ENCODE measurements around the gene SNAP29.

The SNAP29 gene

GRCh38 chr22:20865875-20866445 lies 7.2 kb downstream of the SNAP29 start:
- no peak overlapping the region for H3K27ac ChIP-seq (ENCODE audit: insufficient read depth, low read depth, low read length, poor library complexity, severe bottlenecking)
- no peaks in the 10 kb centered on the region for H3K4me1 ChIP-seq (ENCODE audit: control insufficient read depth, insufficient read depth, low read length)
- no peaks in the 10 kb centered on the region for H3K36me3 ChIP-seq (ENCODE audit: control insufficient read depth, insufficient read depth, low read length)
- no peaks in the 10 kb centered on the region for H3K27me3 ChIP-seq (ENCODE audit: control insufficient read depth, insufficient read depth, low read length, poor library complexity, severe bottlenecking)
- no peaks in the 10 kb centered on the region for H3K9me3 ChIP-seq (ENCODE audit: control insufficient read depth, low read length)
- H3K4me3 ChIP-seq (ENCODE audit: insufficient read depth, low read depth, low read length): no peak overlapping the region
- 92 to 95% methylated on average over 8 of the region's 8 CpGs for WGBS, 2 experiments

DNA sequence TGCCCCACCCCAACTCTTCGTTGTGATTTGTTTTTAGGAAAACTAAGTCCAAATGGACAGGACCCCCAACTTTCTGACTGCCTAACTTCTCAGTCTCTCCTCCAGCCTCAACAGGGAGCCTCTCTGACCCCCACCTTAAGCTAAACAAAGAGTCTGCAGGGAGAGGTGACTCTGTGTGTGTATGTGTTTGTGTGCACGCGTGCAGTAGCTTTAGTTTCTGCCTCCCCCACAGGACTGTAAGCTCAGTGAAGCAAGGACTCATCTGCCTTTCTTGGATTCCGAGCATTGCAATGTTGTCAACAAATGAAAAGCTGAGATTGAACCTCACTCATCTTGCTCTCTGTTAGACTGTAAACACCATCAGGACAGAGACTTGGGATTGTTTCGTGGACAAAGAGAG lies 7.9 kb downstream of the SNAP29 start:
- Histone ChIP-seq H3K27me3 (ENCODE audit: control insufficient read depth, insufficient read depth, low read length, poor library complexity, severe bottlenecking) (no peaks in the 10 kb centered on the region), H3K9me3 (ENCODE audit: control insufficient read depth, low read length) (no peaks in the 10 kb centered on the region), H3K27ac (ENCODE audit: insufficient read depth, low read depth, low read length, poor library complexity, severe bottlenecking) (no peak overlapping the region), H3K36me3 (ENCODE audit: control insufficient read depth, insufficient read depth, low read length) (no peaks in the 10 kb centered on the region), H3K4me3 (ENCODE audit: insufficient read depth, low read depth, low read length) (no peak overlapping the region), H3K4me1 (ENCODE audit: control insufficient read depth, insufficient read depth, low read length) (no peaks in the 10 kb centered on the region)
- WGBS, 2 experiments: 94 to 97% methylated on average over 5 of the region's 5 CpGs

DNA sequence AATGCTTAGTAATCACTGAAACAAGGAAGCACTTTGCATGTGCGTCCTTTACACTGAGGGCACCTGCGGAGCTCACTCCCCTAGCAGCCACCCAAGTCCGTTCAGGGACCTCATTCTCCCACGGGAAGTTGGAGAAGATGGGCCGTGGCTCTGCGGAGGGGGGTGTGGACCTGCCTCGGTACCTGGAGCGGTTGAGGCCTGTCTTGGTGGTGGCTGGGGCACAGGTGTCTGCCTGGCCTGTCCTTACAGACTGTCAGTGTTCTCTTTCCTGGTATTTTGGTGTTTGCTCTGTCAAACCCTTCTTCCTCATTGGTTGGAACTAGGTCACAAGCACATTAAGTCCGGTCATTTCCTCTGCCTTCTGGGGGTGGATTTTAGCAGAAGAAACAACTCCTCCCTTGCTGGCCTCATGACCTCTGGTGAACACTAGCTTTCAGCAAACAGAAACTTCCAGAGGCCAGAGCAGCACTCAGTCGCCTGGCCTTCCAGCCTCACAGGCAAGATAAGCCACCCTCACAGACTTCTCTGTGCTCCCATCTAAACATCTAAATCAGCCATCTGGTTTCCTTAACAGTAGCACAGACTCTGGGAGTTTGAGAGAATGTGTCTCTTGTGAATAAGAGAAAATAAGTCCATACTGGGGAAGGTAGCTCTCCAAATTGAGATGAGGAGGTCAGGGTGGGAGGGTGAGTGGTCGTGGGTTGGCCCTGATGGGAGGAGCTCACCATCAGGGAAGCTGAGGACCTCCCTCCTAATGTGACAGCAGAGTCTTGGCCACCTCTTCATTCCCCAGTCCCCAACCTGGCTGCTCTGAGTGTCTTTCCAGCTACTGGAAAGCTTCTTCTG lies 8.6 kb downstream of the SNAP29 start:
- no peak overlapping the region for H3K4me3 ChIP-seq (ENCODE audit: insufficient read depth, low read depth, low read length)
- no peak overlapping the region for H3K27ac ChIP-seq (ENCODE audit: insufficient read depth, low read depth, low read length, poor library complexity, severe bottlenecking)
- H3K4me1 ChIP-seq (ENCODE audit: control insufficient read depth, insufficient read depth, low read length): no peaks in the 10 kb centered on the region
- H3K9me3 ChIP-seq (ENCODE audit: control insufficient read depth, low read length): no peaks in the 10 kb centered on the region
- H3K27me3 ChIP-seq (ENCODE audit: control insufficient read depth, insufficient read depth, low read length, poor library complexity, severe bottlenecking): no peaks in the 10 kb centered on the region
- H3K36me3 ChIP-seq (ENCODE audit: control insufficient read depth, insufficient read depth, low read length): no peaks in the 10 kb centered on the region
- WGBS, 2 experiments: 88 to 91% methylated on average over 11 of the region's 11 CpGs

DNA sequence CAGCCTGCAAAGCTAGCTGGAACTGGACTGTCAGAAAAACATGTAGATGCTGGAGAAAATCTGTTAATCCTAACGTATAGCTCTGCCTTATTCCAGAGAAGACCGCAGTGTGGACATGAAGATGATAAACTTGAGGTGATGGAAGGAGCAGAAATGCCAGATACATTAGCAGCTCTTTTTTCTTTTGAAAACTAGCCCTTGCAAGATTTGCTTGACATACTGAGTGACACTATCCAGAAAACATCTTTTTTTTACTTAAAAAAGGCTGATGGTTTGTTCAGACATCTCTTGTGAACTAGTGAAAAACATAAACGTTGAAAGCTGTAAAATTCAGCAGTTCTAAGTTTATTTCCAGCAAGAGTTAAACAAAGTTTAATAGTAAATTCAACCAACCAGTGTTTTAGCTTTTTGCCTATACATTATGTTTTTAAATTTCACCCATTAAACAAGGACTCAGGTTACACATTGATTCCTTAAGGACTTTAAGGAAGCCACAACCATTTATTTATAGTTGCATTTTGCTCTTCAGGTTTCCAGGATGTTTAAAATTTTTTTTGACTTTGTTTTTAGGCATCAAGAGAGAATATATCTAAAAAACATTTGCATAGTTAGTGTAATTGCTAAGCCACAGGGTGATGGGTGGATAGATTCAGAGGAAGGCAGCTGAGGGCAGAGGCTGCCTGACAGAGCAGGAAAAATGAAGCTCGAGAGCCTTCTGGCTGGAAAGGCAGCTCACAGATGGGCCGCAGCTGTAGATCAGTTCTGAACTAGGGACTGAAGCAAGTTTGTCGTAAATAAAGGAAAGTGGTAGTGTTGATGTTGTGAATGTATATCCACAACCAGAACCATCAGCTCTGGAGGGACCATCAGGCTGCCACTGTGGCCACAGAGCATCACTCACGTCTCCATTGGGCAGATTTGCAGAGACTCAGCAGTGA lies 9.5 kb downstream of the SNAP29 start:
- no peaks in the 10 kb centered on the region for H3K9me3 ChIP-seq (ENCODE audit: control insufficient read depth, low read length)
- H3K27me3 ChIP-seq (ENCODE audit: control insufficient read depth, insufficient read depth, low read length, poor library complexity, severe bottlenecking): no peaks in the 10 kb centered on the region
- H3K4me3 ChIP-seq (ENCODE audit: insufficient read depth, low read depth, low read length): no peak overlapping the region
- no peak overlapping the region for H3K27ac ChIP-seq (ENCODE audit: insufficient read depth, low read depth, low read length, poor library complexity, severe bottlenecking)
- H3K4me1 ChIP-seq (ENCODE audit: control insufficient read depth, insufficient read depth, low read length): no peaks in the 10 kb centered on the region
- WGBS, 2 experiments: 92 to 96% methylated on average over 7 of the region's 7 CpGs
- no peaks in the 10 kb centered on the region for H3K36me3 ChIP-seq (ENCODE audit: control insufficient read depth, insufficient read depth, low read length)

GRCh38 chr22:20869234-20869633 lies 10.4 kb downstream of the SNAP29 start:
- Histone ChIP-seq H3K9me3 (ENCODE audit: control insufficient read depth, low read length) (no peaks in the 10 kb centered on the region), H3K27ac (ENCODE audit: insufficient read depth, low read depth, low read length, poor library complexity, severe bottlenecking) (no peak overlapping the region), H3K27me3 (ENCODE audit: control insufficient read depth, insufficient read depth, low read length, poor library complexity, severe bottlenecking) (no peaks in the 10 kb centered on the region), H3K4me1 (ENCODE audit: control insufficient read depth, insufficient read depth, low read length) (no peaks in the 10 kb centered on the region), H3K36me3 (ENCODE audit: control insufficient read depth, insufficient read depth, low read length) (no peaks in the 10 kb centered on the region), H3K4me3 (ENCODE audit: insufficient read depth, low read depth, low read length) (no peak overlapping the region)
- 96 to 97% methylated on average over 2 of the region's 2 CpGs for WGBS, 2 experiments

DNA sequence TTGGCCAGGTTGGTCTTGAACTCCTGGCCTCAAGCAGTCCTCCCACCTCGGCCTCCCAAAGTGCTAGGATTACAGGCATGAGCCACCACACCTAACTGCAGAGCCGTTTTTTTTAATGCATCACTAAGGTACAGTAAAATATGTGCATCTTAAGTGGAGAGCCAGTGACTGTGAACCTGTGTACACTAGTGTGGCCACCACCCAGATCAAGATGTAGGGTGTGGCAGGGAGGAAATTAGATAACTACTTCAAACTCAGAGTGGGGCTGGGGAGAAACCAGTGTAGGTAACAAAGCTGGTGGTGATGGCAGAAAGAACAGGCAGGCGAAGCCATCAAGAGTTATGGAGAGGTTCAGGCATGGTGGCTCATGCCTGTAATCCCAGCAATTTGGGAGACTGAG lies 14.4 kb downstream of the SNAP29 start:
- H3K9me3 ChIP-seq (ENCODE audit: control insufficient read depth, low read length): no peaks in the 10 kb centered on the region
- H3K4me1 ChIP-seq (ENCODE audit: control insufficient read depth, insufficient read depth, low read length): no peaks in the 10 kb centered on the region
- H3K27me3 ChIP-seq (ENCODE audit: control insufficient read depth, insufficient read depth, low read length, poor library complexity, severe bottlenecking): no peaks in the 10 kb centered on the region
- 91 to 95% methylated on average over 3 of the region's 3 CpGs for WGBS, 2 experiments
- H3K27ac ChIP-seq (ENCODE audit: insufficient read depth, low read depth, low read length, poor library complexity, severe bottlenecking): no peak overlapping the region
- H3K4me3 ChIP-seq (ENCODE audit: insufficient read depth, low read depth, low read length): no peak overlapping the region
- no peaks in the 10 kb centered on the region for H3K36me3 ChIP-seq (ENCODE audit: control insufficient read depth, insufficient read depth, low read length)

- no peak overlapping the region for H3K4me3 ChIP-seq (ENCODE audit: insufficient read depth, low read depth, low read length)
- H3K36me3 ChIP-seq (ENCODE audit: control insufficient read depth, insufficient read depth, low read length): no peaks in the 10 kb centered on the region
- H3K27me3 ChIP-seq (ENCODE audit: control insufficient read depth, insufficient read depth, low read length, poor library complexity, severe bottlenecking): no peaks in the 10 kb centered on the region
- 90 to 95% methylated on average over 1 of the region's 1 CpG for WGBS, 2 experiments
- H3K4me1 ChIP-seq (ENCODE audit: control insufficient read depth, insufficient read depth, low read length): no peaks in the 10 kb centered on the region
- H3K9me3 ChIP-seq (ENCODE audit: control insufficient read depth, low read length): no peaks in the 10 kb centered on the region
- H3K27ac ChIP-seq (ENCODE audit: insufficient read depth, low read depth, low read length, poor library complexity, severe bottlenecking): no peak overlapping the region
These were observed 16.5 kb downstream of the SNAP29 start for GRCh38 chr22:20875296-20875695.

DNA sequence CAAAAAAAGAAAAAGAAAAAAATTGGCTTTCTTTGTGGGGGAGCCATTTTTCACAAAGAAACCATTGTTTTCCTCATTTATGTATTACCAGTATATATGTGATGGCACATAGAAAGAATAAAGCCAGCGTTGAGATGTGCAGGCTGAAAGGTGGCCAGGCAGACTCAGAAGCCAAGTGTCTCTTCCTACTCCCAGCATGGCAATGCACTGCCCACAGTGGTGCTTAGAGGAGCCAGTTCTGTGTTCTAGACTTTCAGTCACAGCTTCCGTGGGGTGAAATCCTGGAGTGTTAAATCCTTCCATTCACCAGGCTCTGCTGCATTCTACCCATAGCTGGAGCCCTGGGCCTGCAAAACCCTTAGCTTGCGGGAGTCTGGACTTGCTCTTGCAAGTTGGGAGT lies 18.9 kb downstream of the SNAP29 start:
- no peak overlapping the region for H3K27ac ChIP-seq (ENCODE audit: insufficient read depth, low read depth, low read length, poor library complexity, severe bottlenecking)
- H3K4me1 ChIP-seq (ENCODE audit: control insufficient read depth, insufficient read depth, low read length): no peaks in the 10 kb centered on the region
- WGBS, 2 experiments: 95 to 97% methylated on average over 3 of the region's 3 CpGs
- H3K9me3 ChIP-seq (ENCODE audit: control insufficient read depth, low read length): no peaks in the 10 kb centered on the region
- no peak overlapping the region for H3K4me3 ChIP-seq (ENCODE audit: insufficient read depth, low read depth, low read length)
- no peaks in the 10 kb centered on the region for H3K36me3 ChIP-seq (ENCODE audit: control insufficient read depth, insufficient read depth, low read length)
- no peaks in the 10 kb centered on the region for H3K27me3 ChIP-seq (ENCODE audit: control insufficient read depth, insufficient read depth, low read length, poor library complexity, severe bottlenecking)

GRCh38 chr22:20881231-20881630 lies 22.4 kb downstream of the SNAP29 start:
- Histone ChIP-seq H3K4me3 (ENCODE audit: insufficient read depth, low read depth, low read length) (no peak overlapping the region), H3K36me3 (ENCODE audit: control insufficient read depth, insufficient read depth, low read length) (peaks cover 7% of the 10 kb centered on the region), H3K27me3 (ENCODE audit: control insufficient read depth, insufficient read depth, low read length, poor library complexity, severe bottlenecking) (no peaks in the 10 kb centered on the region), H3K4me1 (ENCODE audit: control insufficient read depth, insufficient read depth, low read length) (no peaks in the 10 kb centered on the region), H3K27ac (ENCODE audit: insufficient read depth, low read depth, low read length, poor library complexity, severe bottlenecking) (no peak overlapping the region), H3K9me3 (ENCODE audit: control insufficient read depth, low read length) (no peaks in the 10 kb centered on the region)
- 87 to 88% methylated on average over 5 of the region's 5 CpGs for WGBS, 2 experiments

Measured in ectodermal cell (in vitro differentiated cells).